ENCODE data around the gene CASZ1.

Gene CASZ1

GRCh38 chr1:10806966-10807365, 10.5 kb upstream of the CASZ1 start:
- Mint-ChIP-seq H3K9me3 (peaks cover 3% of the 10 kb centered on the region), H3K36me3 (ENCODE audit: low read depth) (no peaks in the 10 kb centered on the region), H3K4me3 (peak overlapping the region in 1 of 3 experiments; percentile 11), H3K4me1 (peaks cover 5% of the 10 kb centered on the region), H3K27me3 (ENCODE audit: low read depth) (peaks cover 98% of the 10 kb centered on the region), H3K27ac (no peak overlapping the region)
- TF ChIP-seq CTCF (IDR thresholded peaks at IDR 0.05; ENCODE audit: unreplicated experiment in 3 of 3), result no peak

GRCh38 chr1:10803971-10804820, 7.8 kb upstream of the CASZ1 start:
- TF ChIP-seq CTCF (IDR thresholded peaks at IDR 0.05; ENCODE audit: unreplicated experiment in 3 of 3), result no peak
- Mint-ChIP-seq H3K27ac (no peak overlapping the region), H3K4me1 (no peaks in the 10 kb centered on the region), H3K4me3 (no peak overlapping the region), H3K36me3 (ENCODE audit: low read depth) (no peaks in the 10 kb centered on the region), H3K9me3 (peaks cover 3% of the 10 kb centered on the region), H3K27me3 (ENCODE audit: low read depth) (peaks cover 96% of the 10 kb centered on the region)

- Mint-ChIP-seq H3K27ac (no peak overlapping the region), H3K36me3 (ENCODE audit: low read depth) (no peaks in the 10 kb centered on the region), H3K9me3 (no peaks in the 10 kb centered on the region), H3K4me1 (no peaks in the 10 kb centered on the region), H3K27me3 (ENCODE audit: low read depth) (peaks cover 96% of the 10 kb centered on the region), H3K4me3 (no peak overlapping the region)
- no peak for TF ChIP-seq CTCF (IDR thresholded peaks at IDR 0.05; ENCODE audit: unreplicated experiment in 3 of 3)
These were observed 6.7 kb upstream of the CASZ1 start for GRCh38 chr1:10802944-10803715.

GRCh38 chr1:10800778-10801177, 4.3 kb upstream of the CASZ1 start:
- H3K4me1 Mint-ChIP-seq, result no peaks in the 10 kb centered on the region
- H3K4me3 Mint-ChIP-seq, result no peak overlapping the region
- no peaks in the 10 kb centered on the region for H3K36me3 Mint-ChIP-seq (ENCODE audit: low read depth)
- no peak for TF ChIP-seq CTCF (IDR thresholded peaks at IDR 0.05; ENCODE audit: unreplicated experiment in 3 of 3)
- peaks cover 93% of the 10 kb centered on the region for H3K27me3 Mint-ChIP-seq (ENCODE audit: low read depth)
- no peak overlapping the region for H3K27ac Mint-ChIP-seq
- no peaks in the 10 kb centered on the region for H3K9me3 Mint-ChIP-seq

- H3K27ac Mint-ChIP-seq, result no peak overlapping the region
- H3K9me3 Mint-ChIP-seq, result no peaks in the 10 kb centered on the region
- no peaks in the 10 kb centered on the region for H3K4me1 Mint-ChIP-seq
- H3K27me3 Mint-ChIP-seq (ENCODE audit: low read depth), result peaks cover 93% of the 10 kb centered on the region
- no peak for TF ChIP-seq CTCF (IDR thresholded peaks at IDR 0.05; ENCODE audit: unreplicated experiment in 3 of 3)
- peak overlapping the region in 1 of 3 experiments; percentile 43 for H3K4me3 Mint-ChIP-seq
- no peaks in the 10 kb centered on the region for H3K36me3 Mint-ChIP-seq (ENCODE audit: low read depth)
These were observed 3.3 kb upstream of the CASZ1 start for GRCh38 chr1:10799726-10800125.

Data from nephron (organoid).